Uterus (tissue), 2 donors: Measurements from ENCODE around the gene VMP1.

Experiments
- CTCF ChIP-seq, 4 experiments: fragments of 200-600 bp in 2 of 4; fragments of 450-650 bp in 2 of 4; sonication (generic) in 2 of 4; IDR thresholded peaks; one replicate each; pipeline ENCODE4 v1.5.1; 2016 to 2019; ENCODE audit warnings: antibody characterized with exemption in 4 of 4, mild to moderate bottlenecking in 2 of 4, moderate library complexity in 1 of 4
- POLR2A ChIP-seq, 2 donors: fragments of 450-650 bp; IDR thresholded peaks; one replicate each; pipeline ENCODE4 v1.6.1; 2016; ENCODE audit warnings: antibody characterized with exemption in 2 of 2, mild to moderate bottlenecking in 1 of 2, moderate library complexity in 1 of 2

DNA sequence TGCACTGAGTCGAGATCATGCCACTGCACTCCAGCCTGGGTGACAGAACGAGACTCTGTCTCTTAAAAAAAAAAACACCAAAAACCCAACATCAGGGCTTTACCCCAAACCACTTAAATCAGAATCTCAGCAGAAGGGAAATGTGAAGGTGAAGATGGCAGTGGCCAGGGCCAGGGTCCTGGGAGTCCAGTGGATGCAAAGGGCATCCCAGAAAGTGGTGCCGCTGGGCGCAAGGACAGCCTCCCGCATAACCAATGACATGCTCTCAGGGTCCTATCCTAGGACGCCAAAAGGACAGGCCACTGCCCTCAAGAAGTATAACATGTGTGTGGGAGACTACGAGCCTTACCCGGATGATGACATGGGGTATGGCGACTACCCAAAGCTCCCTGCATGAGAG lies 177.4 kb downstream of the VMP1 start:
- TF ChIP-seq CTCF (IDR thresholded peaks at IDR 0.05), result no peak
- no peak for TF ChIP-seq POLR2A (IDR thresholded peaks at IDR 0.05)
